ENCODE results near the gene LINGO1.

The LINGO1 gene

GRCh38 chr15:77627067-77627466, 5.6 kb downstream of the LINGO1 start:
- no peak for TF ChIP-seq CTCF (IDR thresholded peaks at IDR 0.05; ENCODE audit: low read depth, low read length)
- no peak overlapping the region for H3K4me3 ChIP-seq (ENCODE audit: low read depth, low read length)

GRCh38 chr15:77626002-77626401, 6.7 kb downstream of the LINGO1 start:
- TF ChIP-seq CTCF (IDR thresholded peaks at IDR 0.05; ENCODE audit: low read depth, low read length): no peak
- no peak overlapping the region for H3K4me3 ChIP-seq (ENCODE audit: low read depth, low read length)

- H3K4me3 ChIP-seq (ENCODE audit: low read depth, low read length): no peak overlapping the region
- no peak for TF ChIP-seq CTCF (IDR thresholded peaks at IDR 0.05; ENCODE audit: low read depth, low read length)
These were observed 7.3 kb downstream of the LINGO1 start for GRCh38 chr15:77625376-77625775.

GRCh38 chr15:77624868-77625267, 7.8 kb downstream of the LINGO1 start:
- no peak overlapping the region for H3K4me3 ChIP-seq (ENCODE audit: low read depth, low read length)
- no peak for TF ChIP-seq CTCF (IDR thresholded peaks at IDR 0.05; ENCODE audit: low read depth, low read length)

GRCh38 chr15:77623755-77624524, 8.8 kb downstream of the LINGO1 start:
- TF ChIP-seq CTCF (IDR thresholded peaks at IDR 0.05; ENCODE audit: low read depth, low read length): no peak

GRCh38 chr15:77622934-77623754, 9.6 kb downstream of the LINGO1 start:
- H3K4me3 ChIP-seq (ENCODE audit: low read depth, low read length): no peak overlapping the region
- TF ChIP-seq CTCF (IDR thresholded peaks at IDR 0.05; ENCODE audit: low read depth, low read length): no peak

More at GRCh38 chr15:77623755-77624524, 8.8 kb downstream of the LINGO1 start:
- H3K4me3 ChIP-seq (ENCODE audit: low read depth, low read length): no peak overlapping the region
